GM18951 (cell line): ENCODE data around the gene OTOG.

Experiments
- POLR2A ChIP-seq: IDR thresholded peaks from 4 replicates; pipeline ENCODE4 v1.6.1; 2011; ENCODE audit warnings: mild to moderate bottlenecking; ENCODE audit not compliant: insufficient read length, insufficient read depth; ENCODE audit errors: extremely low read depth
- in situ Hi-C: fragments of 300-500 bp; cut with MboI; formaldehyde crosslinking; loops from one replicate; pipeline ENCODE4 v1.12.0; 2022; ENCODE audit warnings: low sequenced_read_pairs, mixed read lengths, inconsistent platforms; ENCODE audit not compliant: unreplicated experiment

OTOG gene

DNA sequence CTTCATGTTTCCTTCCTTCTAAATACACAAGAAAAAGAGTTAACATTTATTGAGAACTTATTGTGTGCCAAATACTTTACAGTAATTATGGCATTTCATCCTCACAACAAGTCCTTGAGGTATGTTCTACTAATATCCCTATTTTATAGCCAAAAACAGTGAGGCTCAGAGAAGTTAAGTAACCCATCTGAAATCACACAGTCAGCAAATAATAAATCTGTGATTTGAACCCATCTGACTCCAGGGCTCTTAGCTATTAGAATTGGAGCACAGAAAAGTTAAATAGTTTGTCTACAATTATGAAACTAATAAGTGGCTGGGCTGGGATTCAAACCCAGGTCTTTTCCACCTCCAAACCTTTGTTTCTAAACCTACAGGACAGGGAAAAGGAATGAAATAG is 135.8 kb downstream of the OTOG start:
- in situ Hi-C loops, result no loop called here
- no peak for TF ChIP-seq POLR2A

DNA sequence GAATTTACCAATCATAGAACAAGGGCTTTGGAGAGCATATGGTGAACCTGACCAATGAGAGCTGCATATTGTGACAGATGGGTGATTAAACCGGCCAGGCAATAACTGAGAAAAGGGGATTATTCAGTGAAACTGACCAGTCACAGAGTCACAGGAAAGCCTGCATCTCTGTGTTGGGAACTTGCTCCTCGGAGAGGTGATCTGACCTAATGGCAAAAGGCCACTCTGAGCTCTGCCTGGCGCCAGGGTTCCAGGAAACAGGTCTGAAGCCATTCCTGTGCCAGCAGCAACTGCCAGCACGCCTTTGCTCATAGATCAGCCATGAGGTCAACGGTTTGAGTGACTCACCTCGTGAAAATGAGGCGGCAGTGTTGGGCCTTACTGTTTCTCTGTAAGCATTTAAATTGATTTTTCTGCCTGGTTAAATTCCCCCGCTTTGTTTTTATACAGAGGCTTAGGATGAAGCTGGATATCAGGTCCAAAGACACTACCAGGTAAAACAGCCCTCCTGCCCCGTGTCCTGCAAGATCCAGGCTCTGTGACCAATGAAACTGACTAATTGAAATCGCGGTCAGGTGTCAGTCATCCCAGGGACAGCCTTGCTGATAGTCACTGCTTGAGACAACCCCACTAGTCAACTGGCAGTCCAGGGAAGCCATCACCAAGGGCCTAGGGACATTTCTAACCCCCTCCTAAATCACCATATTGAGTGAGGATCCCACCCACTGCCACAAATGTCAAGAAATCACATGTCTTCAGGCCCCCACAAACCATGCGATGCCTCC is 136.5 kb downstream of the OTOG start:
- TF ChIP-seq POLR2A, result no peak
- in situ Hi-C loops, result no loop called here

DNA sequence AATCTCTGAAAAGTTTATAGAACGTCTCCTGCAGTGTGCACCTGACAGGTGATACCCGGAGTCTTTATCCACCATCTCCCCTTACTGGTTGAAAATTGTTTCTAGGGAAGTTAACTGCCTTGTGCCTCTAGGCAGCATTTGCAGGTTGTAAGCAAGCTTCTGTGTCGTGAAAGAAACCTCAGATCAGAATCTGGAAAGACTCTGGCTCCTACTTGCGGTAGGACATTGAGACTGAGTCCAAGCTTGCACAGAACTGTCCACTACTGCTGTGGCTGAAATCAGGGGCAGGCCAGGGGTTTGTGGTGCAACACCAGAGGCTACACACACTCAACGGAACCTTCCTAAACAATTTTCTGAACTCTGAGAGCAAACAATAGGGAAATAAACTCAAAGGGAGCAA is 137.5 kb downstream of the OTOG start:
- no peak for TF ChIP-seq POLR2A
- in situ Hi-C loops, result no loop called here

- no peak for TF ChIP-seq POLR2A
- in situ Hi-C loops, result no loop called here
Observed at GRCh38 chr11:17686231-17686980, 139.3 kb downstream of the OTOG start.

- TF ChIP-seq POLR2A, result no peak
- in situ Hi-C loops, result no loop called here
Observed at GRCh38 chr11:17687946-17688670, 141.0 kb downstream of the OTOG start.

GRCh38 chr11:17691550-17691949 is 144.5 kb downstream of the OTOG start:
- in situ Hi-C loops, result no loop called here
- no peak for TF ChIP-seq POLR2A

DNA sequence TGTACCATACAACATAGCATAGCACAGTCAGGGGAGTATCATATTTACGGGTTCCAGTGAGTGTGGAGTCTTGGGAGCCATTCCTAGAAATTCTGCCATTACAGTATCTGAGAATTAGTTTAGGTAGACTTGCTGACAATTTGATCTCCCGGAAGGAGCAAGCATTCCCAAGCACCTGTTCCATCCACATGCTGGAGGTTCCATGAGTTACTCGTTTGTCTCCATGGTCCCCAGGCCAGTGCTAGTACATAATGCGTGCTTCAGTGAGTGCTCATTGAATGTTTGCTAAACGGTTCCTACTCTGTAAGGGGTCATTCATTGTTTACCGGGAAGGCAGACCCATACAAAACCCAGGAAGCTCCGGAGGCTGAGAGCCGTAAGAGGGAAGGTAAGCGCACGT is 144.9 kb downstream of the OTOG start:
- no peak for TF ChIP-seq POLR2A
- in situ Hi-C loops, result no loop called here

- in situ Hi-C loops, result no loop called here
Observed at GRCh38 chr11:17692931-17693330, 145.9 kb downstream of the OTOG start.

GRCh38 chr11:17693531-17693930 is 146.5 kb downstream of the OTOG start:
- in situ Hi-C loops, result no loop called here
- no peak for TF ChIP-seq POLR2A

More at GRCh38 chr11:17692931-17693330, 145.9 kb downstream of the OTOG start:
- no peak for TF ChIP-seq POLR2A

DNA sequence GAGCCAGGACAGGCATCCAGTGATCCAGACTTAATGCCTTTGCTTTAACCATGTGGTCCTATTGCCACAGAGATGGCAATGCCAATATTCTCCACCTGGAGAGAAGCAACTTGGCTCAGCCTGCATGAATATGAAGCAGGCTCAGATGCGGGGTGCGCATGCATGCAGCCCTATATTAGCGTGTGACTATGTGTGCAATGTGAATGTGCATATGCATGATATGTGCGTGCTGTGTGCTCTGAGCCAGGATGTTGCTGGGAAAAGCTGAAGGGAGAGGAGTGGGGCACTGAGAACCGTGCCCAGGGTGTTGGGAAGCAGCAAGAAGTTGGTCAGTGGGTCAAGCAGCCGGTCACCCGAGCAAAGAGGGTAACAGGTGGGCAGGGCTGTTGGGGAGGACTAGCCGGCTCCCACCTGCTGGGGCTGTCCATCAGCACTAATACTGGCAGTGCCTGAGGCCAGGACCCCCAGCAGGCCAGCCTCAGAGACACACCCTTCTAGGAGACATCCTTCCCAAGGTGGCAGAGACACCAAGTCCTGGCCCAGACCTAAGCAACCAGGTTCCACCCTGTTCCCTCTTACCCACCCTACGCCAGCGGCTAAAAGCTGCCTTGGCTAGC is 147.5 kb downstream of the OTOG start:
- in situ Hi-C loops, result no loop called here

DNA sequence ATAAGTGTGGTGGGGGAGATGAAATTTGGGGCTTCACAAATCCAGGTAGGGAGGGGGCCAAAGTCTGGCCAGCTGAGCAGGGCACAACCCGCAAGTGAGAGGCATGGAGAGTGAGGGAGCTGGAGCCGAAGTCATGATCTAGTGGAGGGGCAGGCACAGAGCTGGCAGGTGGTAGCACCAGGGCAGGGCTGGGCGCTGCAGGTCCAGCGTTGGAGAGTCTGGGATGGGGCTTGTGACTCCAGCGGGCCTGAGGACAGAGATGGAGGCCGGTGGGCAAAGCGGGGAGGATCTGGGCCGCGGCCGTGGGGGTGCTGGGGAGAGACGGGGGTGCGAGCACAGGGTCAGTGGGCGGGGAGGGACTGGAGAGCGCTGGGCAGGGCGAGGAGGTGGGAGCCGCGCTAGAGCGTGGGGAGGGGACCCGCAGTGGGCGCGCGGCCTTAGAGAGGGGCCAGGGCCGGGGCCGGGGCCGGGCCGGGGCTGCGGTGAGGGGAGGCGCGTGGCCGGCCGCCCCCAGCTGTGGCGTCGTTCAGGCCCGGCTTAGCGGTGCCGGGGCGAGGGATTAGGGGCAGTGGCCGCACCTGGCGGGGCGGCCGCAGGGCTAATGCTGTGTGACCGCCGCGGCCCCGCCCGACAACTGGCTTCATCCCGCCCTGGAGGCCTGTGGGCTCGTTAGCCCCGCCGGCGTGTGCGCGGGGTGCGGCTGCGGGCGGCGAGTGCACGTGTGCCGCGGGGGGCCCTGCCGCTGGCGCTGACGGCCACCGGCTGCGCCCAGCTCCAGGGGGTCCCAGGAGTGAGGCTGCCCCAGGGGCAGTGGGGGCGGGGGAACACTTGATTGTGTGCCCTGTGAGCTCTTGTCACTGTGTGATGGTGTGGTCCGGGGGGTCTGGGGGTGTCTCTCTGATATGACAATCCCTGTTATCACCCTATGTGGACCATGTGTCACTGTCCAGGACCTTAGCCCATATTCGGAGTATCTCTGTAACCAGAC is 148.7 kb downstream of the OTOG start:
- in situ Hi-C loops, result no loop called here

More for the DNA sequence above, 147.5 kb downstream of the OTOG start:
- TF ChIP-seq POLR2A, result no peak

DNA sequence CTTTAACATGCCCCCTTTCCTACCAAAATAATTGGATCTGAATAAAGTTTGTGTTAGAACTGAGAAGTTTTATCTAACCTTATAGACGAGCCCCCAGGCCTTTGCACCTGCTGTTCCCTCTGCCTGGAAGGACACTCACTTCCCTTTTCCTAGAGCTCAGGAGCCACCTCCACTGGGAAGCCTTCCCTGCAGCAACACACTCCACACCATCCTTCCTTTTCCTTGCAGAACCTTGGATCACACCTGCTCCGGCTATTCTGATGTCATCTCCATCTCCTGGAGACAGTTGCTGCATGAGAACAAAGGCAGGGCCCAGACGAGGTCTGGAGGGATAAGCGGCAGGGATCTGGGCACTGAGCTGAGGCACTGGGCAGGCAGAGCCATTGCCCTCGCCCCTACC is 149.7 kb downstream of the OTOG start:
- no peak for TF ChIP-seq POLR2A
- in situ Hi-C loops, result no loop called here

More for the DNA sequence above, 148.7 kb downstream of the OTOG start:
- no peak for TF ChIP-seq POLR2A
